Adrenal gland (tissue), 5 donors: Measurements from ENCODE around the gene MPC1L.

Source experiments
- CTCF ChIP-seq, 6 experiments: fragments of 450-650 bp in 4 of 6; fragments of 200-600 bp in 2 of 6; sonication (generic) in 1 of 6; IDR thresholded peaks; 1 replicate in 5 of 6; 2 replicates in 1 of 6; pipeline versions ENCODE4 v1.5.1 to v1.8.0; 2016 to 2021; ENCODE audit warnings: antibody characterized with exemption in 6 of 6, mild to moderate bottlenecking in 2 of 6, moderate library complexity in 1 of 6
- POLR2A ChIP-seq, 2 donors: fragments of 450-650 bp; IDR thresholded peaks; one replicate each; pipeline ENCODE4 v1.6.1; 2017; ENCODE audit warnings: antibody characterized with exemption in 2 of 2, mild to moderate bottlenecking in 2 of 2, moderate library complexity in 1 of 2
- donor health status: DM: no; HTN: no; CAD: no.

GRCh38 chrX:40646489-40647306 is 23.5 kb downstream of the MPC1L start:
- TF ChIP-seq POLR2A (IDR thresholded peaks at IDR 0.05) (no peak), CTCF (IDR thresholded peaks at IDR 0.05) (no peak)
